ENCODE measurements around the gene FAM222B. TPM values are rescaled to one million over a fixed set of nuclear protein-coding genes. Genes with fewer than 3 reads are reported as not detected.
A peak's percentile ranks its signal among the peaks of the same experiment; 100 is the strongest.

FAM222B gene
- total and polyA plus RNA-seq, 9 of the 15 experiments (the other 6 are each of a cell fraction or from before 2014, with no cell fraction given) = 4.0 to 34.6 (median 7.5) TPM

- TF ChIP-seq DACH1 (IDR thresholded peaks at IDR 0.05; ENCODE audit: partially characterized antibody) (peak; percentile 9), ZNF717 (CRISPR knock-in tag; IDR thresholded peaks at IDR 0.05) (no peak), ZNF408 (CRISPR knock-in tag; IDR thresholded peaks at IDR 0.05; ENCODE audit: low read depth) (no peak), ERF (CRISPR knock-in tag; IDR thresholded peaks at IDR 0.05) (no peak), ZBTB26 (CRISPR knock-in tag; IDR thresholded peaks at IDR 0.05) (no peak), TSHZ1 (CRISPR knock-in tag; IDR thresholded peaks at IDR 0.05) (no peak), ZNF444 (CRISPR knock-in tag; IDR thresholded peaks at IDR 0.05) (no peak), SIX5 (IDR thresholded peaks at IDR 0.05; ENCODE audit: borderline replicate concordance in 1 of 2, insufficient read depth in 1 of 2, low read depth in 1 of 2, low read length in 2 of 2) (no peak), AFF1 (IDR thresholded peaks at IDR 0.05; ENCODE audit: low read depth in 1 of 2, partially characterized antibody in 2 of 2) (peak in 1 of 2 experiments; percentile 59), FOXK1 (CRISPR knock-in tag; IDR thresholded peaks at IDR 0.05; ENCODE audit: borderline replicate concordance) (no peak), PHB2 (IDR thresholded peaks at IDR 0.05; ENCODE audit: low read depth) (no peak), BRD9 (IDR thresholded peaks at IDR 0.05; ENCODE audit: low read depth, partially characterized antibody) (no peak), JUND (IDR thresholded peaks at IDR 0.05; ENCODE audit: borderline replicate concordance, low read depth, low read length) (peak; percentile 79), JUND (tag; IDR thresholded peaks at IDR 0.05; ENCODE audit: borderline replicate concordance, low read depth, low read length) (peak; percentile 13; the same call in 1 of the 3 replicates), SRSF3 (IDR thresholded peaks at IDR 0.05; ENCODE audit: insufficient read depth, low read length) (no peak), ZNF830 (CRISPR knock-in tag; IDR thresholded peaks at IDR 0.05) (no peak), RBM39 (optimal IDR thresholded peaks at IDR 0.05; ENCODE audit: low read depth, low read length) (peak; percentile 87), GATAD2A (IDR thresholded peaks at IDR 0.05) (no peak), PML (IDR thresholded peaks at IDR 0.05; ENCODE audit: low read length) (peak; percentile 22), CBX3 (IDR thresholded peaks at IDR 0.05; ENCODE audit: borderline replicate concordance in 1 of 2, low read length in 2 of 2) (peak in 1 of 2 experiments; percentile 82; a peak in 2 of 3 replicates)
Observed at GRCh38 chr17:28750178-28751047, 92.2 kb downstream of the FAM222B start (continued).

Measured in K562 (cell line).